PC-9 (cell line): ENCODE results near the gene ARSG. TPM values are rescaled to one million over a fixed set of nuclear protein-coding genes. Genes with fewer than 3 reads are reported as not detected.

Source experiments
- BruUV-seq: library from RNA; stranded (reverse); fragments of 400-500 nt; replicated peaks from 2 replicates; lab custom pipeline; 2021; lab: Mats Ljungman, UMichigan
- CTCF ChIA-PET: fragments of 300-600 bp; sonication (Branson Sonifier 250); formaldehyde crosslinking; loops from one replicate; lab custom pipeline; 2022; ENCODE audit warnings: antibody characterized with exemption; lab: Charles Lee
- POLR2A ChIA-PET: fragments of 300-600 bp; sonication (Branson Sonifier 250); formaldehyde crosslinking; loops from one replicate; lab custom pipeline; 2022; ENCODE audit warnings: antibody characterized with exemption; ENCODE audit not compliant: unreplicated experiment; lab: Charles Lee
- DNase-seq, 2 experiments: peaks; one replicate each; pipeline versions ENCODE4 v3.0.0 to v3.0.0-alpha.2; 2015 to 2022; ENCODE audit warnings: mixed read lengths in 1 of 2
- H2AFZ ChIP-seq: fragments of 200-600 bp; sonication (generic); 2 replicates; pipeline ENCODE4 v1.8.1; 2017; ENCODE audit warnings: antibody characterized with exemption
- H3F3A ChIP-seq: fragments of 200-600 bp; sonication (generic); 2 replicates; pipeline ENCODE4 v1.8.1; 2017; ENCODE audit warnings: antibody characterized with exemption, mild to moderate bottlenecking, low read depth; ENCODE audit not compliant: insufficient read depth
- H3K27ac ChIP-seq: fragments of 200-600 bp; sonication (generic); 2 replicates; pipeline ENCODE4 v1.6.1; 2016; ENCODE audit warnings: mixed run types
- H3K27me3 ChIP-seq: fragments of 200-600 bp; sonication (generic); 2 replicates; pipeline ENCODE4 v1.6.1; 2016; ENCODE audit warnings: low read depth, mixed run types; ENCODE audit not compliant: insufficient read depth
- H3K36me3 ChIP-seq: fragments of 200-600 bp; sonication (generic); 2 replicates; pipeline ENCODE4 v1.6.1; 2016; ENCODE audit warnings: low read depth, mixed run types
- H3K4me1 ChIP-seq: fragments of 200-600 bp; sonication (generic); replicated peaks from 2 replicates; pipeline ENCODE4 v1.6.1; 2016; ENCODE audit warnings: mixed run types; ENCODE audit not compliant: insufficient read depth
- H3K4me2 ChIP-seq: fragments of 200-600 bp; sonication (generic); 2 replicates; pipeline ENCODE4 v1.6.1; 2017; ENCODE audit warnings: mixed run types
- H3K4me3 ChIP-seq: fragments of 200-600 bp; sonication (generic); 2 replicates; pipeline ENCODE4 v1.6.1; 2016; ENCODE audit warnings: mixed run types
- H3K79me2 ChIP-seq: fragments of 200-600 bp; sonication (generic); 2 replicates; pipeline ENCODE4 v1.6.1; 2017; ENCODE audit warnings: low read depth, mixed run types
- H3K9me2 ChIP-seq: fragments of 200-600 bp; sonication (generic); 2 replicates; pipeline ENCODE4 v1.8.1; 2017; ENCODE audit warnings: mild to moderate bottlenecking; ENCODE audit not compliant: insufficient read depth
- H3K9me3 ChIP-seq: fragments of 200-600 bp; sonication (generic); 2 replicates; pipeline ENCODE4 v1.8.1; 2016; ENCODE audit warnings: low read depth; ENCODE audit not compliant: insufficient read depth
- H4K20me1 ChIP-seq: fragments of 200-600 bp; sonication (generic); 2 replicates; pipeline ENCODE4 v1.8.1; 2017; ENCODE audit not compliant: insufficient read depth
- EZH2 ChIP-seq: fragments of 200-600 bp; sonication (generic); IDR thresholded peaks from 2 replicates; pipeline ENCODE4 v1.8.0; 2017; ENCODE audit warnings: antibody characterized with exemption, low read depth
- intact Hi-C: fragments of 100-400 bp; cut with micrococcal nuclease; formaldehyde crosslinking; loops from one replicate; pipeline ENCODE4 v1.10.0; 2022; ENCODE audit not compliant: unreplicated experiment
- total RNA-seq: library from RNA; stranded (reverse); gene quantifications from 2 replicates; pipeline ENCODE4 v1.2.3, GENCODE V29; 2021
- TF ChIP-seq, protein P1 (sequence below): fragments of 200-600 bp; sonication (generic); conservative IDR thresholded peaks from 2 replicates; pipeline ENCODE4 v1.6.1; 2017; ENCODE audit warnings: mixed run types, antibody characterized with exemption, mild to moderate bottlenecking, moderate library complexity

Gene ARSG
- total RNA-seq, 1 experiment from 2014 or later = 4.0 TPM

DNA sequence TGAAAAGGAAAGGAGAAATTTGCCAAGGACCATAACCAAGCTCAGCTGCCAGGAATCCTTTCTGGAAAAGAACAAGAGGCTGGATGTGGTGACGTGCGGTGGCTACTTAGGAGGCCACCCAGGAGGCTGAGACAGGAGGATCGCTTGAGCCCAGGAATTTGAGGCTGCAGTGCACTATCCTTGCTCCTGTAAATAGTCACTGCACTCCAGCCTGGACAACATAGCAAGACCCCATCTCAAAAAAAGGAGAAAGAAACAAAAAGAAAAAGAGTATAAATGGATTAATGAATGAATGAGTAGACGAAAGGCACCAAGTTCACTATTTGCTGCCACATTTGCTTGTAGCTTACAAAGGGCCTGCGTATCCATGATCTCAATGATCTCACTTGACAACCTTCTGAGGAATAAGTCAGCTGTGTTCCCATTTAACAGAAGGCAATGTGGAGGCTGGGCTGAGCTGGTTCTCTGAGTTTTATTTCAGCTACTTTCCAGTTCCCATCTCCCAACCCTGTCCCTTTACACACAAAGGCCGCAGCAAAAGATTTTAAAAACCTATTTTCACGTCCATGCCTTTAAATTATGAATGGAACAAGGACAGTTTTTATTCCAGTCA lies 29.8 kb downstream of the ARSG start:
- H2AFZ ChIP-seq = no peak overlapping the region
- intact Hi-C loops = no loop called here
- H3K36me3 ChIP-seq = no peaks in the 10 kb centered on the region
- H4K20me1 ChIP-seq = no peaks in the 10 kb centered on the region
- TF ChIP-seq EZH2 = no peak
- TF ChIP-seq, protein P1, sequence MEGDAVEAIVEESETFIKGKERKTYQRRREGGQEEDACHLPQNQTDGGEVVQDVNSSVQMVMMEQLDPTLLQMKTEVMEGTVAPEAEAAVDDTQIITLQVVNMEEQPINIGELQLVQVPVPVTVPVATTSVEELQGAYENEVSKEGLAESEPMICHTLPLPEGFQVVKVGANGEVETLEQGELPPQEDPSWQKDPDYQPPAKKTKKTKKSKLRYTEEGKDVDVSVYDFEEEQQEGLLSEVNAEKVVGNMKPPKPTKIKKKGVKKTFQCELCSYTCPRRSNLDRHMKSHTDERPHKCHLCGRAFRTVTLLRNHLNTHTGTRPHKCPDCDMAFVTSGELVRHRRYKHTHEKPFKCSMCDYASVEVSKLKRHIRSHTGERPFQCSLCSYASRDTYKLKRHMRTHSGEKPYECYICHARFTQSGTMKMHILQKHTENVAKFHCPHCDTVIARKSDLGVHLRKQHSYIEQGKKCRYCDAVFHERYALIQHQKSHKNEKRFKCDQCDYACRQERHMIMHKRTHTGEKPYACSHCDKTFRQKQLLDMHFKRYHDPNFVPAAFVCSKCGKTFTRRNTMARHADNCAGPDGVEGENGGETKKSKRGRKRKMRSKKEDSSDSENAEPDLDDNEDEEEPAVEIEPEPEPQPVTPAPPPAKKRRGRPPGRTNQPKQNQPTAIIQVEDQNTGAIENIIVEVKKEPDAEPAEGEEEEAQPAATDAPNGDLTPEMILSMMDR = no peak
- peaks cover 27% of the 10 kb centered on the region for H3F3A ChIP-seq
- H3K4me1 ChIP-seq = peaks cover 26% of the 10 kb centered on the region
- ChIA-PET POLR2A (no interaction called here), CTCF (no interaction called here)
- no peaks in the 10 kb centered on the region for H3K9me3 ChIP-seq
- BruUV-seq = no TSS peak
- no peaks in the 10 kb centered on the region for H3K27me3 ChIP-seq
- DNase-seq = no peak
- H3K4me3 ChIP-seq = no peak overlapping the region
- H3K4me2 ChIP-seq = no peak overlapping the region
- H3K9me2 ChIP-seq = no peaks in the 10 kb centered on the region
- no peak overlapping the region for H3K27ac ChIP-seq
- H3K79me2 ChIP-seq = no peaks in the 10 kb centered on the region

DNA sequence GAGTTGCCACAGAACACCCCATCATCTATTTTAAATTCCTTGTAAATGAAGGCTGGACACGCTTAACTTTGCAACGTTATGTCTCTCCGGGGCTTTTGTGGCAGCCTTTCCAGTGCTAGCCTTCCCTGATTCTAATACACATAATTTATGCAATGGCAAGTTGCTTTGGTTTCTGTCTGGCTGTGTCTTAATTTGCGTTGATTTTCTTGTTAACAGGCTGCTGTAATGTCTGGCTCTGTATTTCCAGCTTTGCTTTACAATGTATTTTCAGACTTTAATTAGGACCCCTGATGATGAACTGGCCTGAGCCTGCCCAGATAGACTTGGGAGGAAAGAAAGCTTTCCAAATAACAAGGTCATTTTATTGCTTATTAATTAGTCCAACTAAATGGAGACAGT lies 30.3 kb downstream of the ARSG start:
- no peak overlapping the region for H3K4me3 ChIP-seq
- no peak overlapping the region for H3K4me2 ChIP-seq
- DNase-seq = no peak
- no peaks in the 10 kb centered on the region for H3K79me2 ChIP-seq
- peaks cover 24% of the 10 kb centered on the region for H3F3A ChIP-seq
- TF ChIP-seq, protein P1 = no peak
- TF ChIP-seq EZH2 = no peak
- BruUV-seq = no TSS peak
- no peak overlapping the region for H3K27ac ChIP-seq
- ChIA-PET POLR2A (no interaction called here), CTCF (no interaction called here)
- H2AFZ ChIP-seq = no peak overlapping the region
- peaks cover 31% of the 10 kb centered on the region for H3K4me1 ChIP-seq
- no peaks in the 10 kb centered on the region for H3K9me3 ChIP-seq
- H3K9me2 ChIP-seq = no peaks in the 10 kb centered on the region
- H4K20me1 ChIP-seq = no peaks in the 10 kb centered on the region
- H3K27me3 ChIP-seq = no peaks in the 10 kb centered on the region
- intact Hi-C loops = no loop called here
- H3K36me3 ChIP-seq = no peaks in the 10 kb centered on the region

DNA sequence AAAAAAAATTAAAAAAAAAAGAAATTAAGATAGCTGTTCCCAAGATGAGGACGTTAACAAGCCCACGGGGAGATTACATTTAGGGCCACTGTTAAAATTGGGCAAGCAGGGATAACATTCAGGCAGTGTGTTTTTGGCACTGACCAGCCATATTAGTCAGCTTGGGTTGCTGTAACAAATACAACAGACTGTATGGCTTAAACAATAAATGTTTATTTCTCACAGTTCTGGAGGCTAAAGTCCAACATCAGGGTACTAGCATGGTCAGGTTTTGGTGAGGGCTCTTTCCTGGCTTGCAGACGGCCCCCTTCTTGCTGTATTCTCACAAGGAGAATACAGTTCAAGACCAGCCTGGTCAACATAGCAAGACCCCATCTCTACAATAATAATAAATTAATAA lies 31.3 kb downstream of the ARSG start:
- no peak overlapping the region for H3K27ac ChIP-seq
- TF ChIP-seq, protein P1 = no peak
- TF ChIP-seq EZH2 = no peak
- H3F3A ChIP-seq = peaks cover 16% of the 10 kb centered on the region
- POLR2A ChIA-PET = interaction anchor here (0.7 kb wide), 1 partner anchor 16 kb away, joined by 4 read pairs; no protein-coding TSS in a partner anchor
- BruUV-seq = no TSS peak
- H3K27me3 ChIP-seq = no peaks in the 10 kb centered on the region
- intact Hi-C loops = no loop called here
- H4K20me1 ChIP-seq = no peaks in the 10 kb centered on the region
- no peak overlapping the region for H2AFZ ChIP-seq
- H3K9me3 ChIP-seq = no peaks in the 10 kb centered on the region
- no peak for DNase-seq
- no peaks in the 10 kb centered on the region for H3K79me2 ChIP-seq
- no peaks in the 10 kb centered on the region for H3K36me3 ChIP-seq
- peaks cover 36% of the 10 kb centered on the region for H3K4me1 ChIP-seq
- no peaks in the 10 kb centered on the region for H3K9me2 ChIP-seq
- H3K4me3 ChIP-seq = no peak overlapping the region
- H3K4me2 ChIP-seq = no peak overlapping the region
- CTCF ChIA-PET = no interaction called here
